Kidney glomerular epithelial cell (primary cell): ENCODE data around the gene ABR.
"Not testable (repeated sequence)": the region's sequence is repeated elsewhere in the genome, so short reads cannot be mapped to it uniquely, and the experiment has no call there.

Experiments used
- DNase-seq: peaks from one replicate; lab custom pipeline; 2025; lab: John Stamatoyannopoulos, UW

ABR gene

DNA sequence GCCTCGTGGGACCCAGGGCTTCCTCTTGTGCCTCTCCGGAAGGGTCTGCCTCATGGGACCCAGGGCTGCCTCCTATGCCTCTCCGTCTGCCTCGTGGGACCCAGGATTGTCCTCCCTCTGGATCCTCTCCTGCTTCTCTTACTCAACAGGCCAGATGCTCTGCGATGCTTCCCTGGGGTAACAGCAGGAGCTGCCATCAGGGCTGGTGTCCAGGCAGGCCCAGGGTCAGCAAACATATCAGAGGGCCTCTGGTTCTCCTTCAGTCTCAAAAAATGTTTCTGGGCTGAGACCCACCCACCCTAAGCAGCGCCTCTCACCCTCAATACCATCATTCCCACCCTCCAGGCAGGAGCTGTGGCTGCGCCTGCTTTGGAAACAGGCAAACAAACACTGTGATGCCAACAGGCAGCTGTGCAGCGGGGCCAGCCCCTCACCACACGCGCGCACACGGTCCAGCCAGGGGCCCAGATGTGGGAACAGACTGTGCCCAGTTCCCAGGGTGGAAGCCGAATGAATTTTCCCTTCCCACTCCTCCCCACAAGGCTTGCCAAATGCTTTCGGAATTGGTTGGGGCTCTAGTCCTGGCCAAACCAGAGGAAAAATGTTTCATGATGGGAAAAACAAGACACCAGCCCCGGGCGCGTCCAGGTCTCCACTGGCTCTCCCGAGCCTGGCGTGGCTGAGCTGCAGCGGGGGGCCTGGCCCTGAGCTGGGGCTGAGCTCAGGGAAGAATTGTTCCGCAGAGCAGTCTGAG lies 171.6 kb downstream of the ABR start:
- DNase-seq: no peak

GRCh38 chr17:1007310-1008007 lies 172.3 kb downstream of the ABR start:
- no peak for DNase-seq

DNA sequence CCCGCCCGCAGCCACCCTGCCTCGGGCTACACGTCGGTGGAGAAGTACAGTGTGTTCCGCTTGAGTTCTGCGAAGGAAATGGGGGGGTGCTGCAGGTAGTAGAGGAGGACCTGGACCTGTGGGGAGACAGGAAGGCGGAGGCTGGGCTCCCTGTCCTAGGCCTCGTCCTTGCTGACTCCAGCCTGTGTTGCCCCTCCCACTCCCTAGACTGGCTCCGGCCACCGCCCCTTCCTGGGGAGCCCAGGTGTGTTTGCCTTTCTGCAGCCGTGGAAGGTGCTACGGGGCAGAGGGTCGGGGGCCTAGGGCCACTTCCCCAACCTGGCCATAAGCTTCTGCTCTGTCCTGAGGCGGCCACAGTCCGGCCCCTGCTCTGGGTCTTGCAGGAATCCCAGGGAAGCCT lies 173.7 kb downstream of the ABR start:
- DNase-seq: no peak

GRCh38 chr17:1005361-1005946 lies 174.3 kb downstream of the ABR start:
- peak; percentile 57 for DNase-seq

DNA sequence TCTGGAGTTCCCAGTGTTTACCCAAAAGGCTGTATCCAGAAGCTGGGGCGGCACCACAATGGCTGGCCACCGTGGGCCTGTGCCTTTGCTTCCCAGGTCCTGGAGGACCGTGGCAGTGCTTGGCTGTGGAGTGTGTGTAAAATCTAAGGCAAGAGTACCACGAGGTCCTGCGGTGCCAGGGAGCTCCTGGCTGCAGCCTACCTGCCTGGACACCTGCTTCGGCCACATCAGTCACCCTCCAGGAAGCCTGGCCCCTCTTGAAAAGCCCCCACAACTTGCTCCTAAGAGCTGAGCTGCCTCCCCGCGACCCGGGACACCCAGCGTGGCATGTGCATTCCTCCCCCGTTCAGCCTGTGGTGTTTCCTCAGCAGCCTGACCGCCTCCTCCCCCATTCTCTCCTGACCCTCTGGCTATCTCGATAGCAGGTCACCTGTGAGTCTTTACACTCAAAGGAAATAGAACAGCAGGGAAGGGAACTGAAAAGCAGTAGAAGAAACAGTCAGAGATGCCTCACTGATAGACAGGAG lies 174.9 kb downstream of the ABR start:
- DNase-seq: no peak

GRCh38 chr17:1003972-1004768 lies 175.6 kb downstream of the ABR start:
- DNase-seq: no peak

DNA sequence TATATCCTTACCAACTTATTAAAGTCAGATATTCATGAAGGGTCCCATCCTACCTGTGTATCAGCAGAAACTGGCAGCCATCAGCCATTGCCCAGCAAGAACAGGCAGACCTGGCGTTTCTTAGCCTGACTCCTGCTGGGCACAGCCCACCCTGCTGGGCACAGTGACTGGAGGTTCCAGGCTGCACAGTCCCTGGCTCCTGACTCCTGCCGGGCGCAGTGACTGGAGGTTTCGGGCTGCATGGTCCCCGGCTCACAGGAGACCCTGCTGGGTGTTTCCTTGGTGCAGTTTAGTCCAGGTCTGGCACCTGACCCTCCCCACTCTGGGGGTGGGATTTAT lies 176.2 kb downstream of the ABR start:
- DNase-seq: no peak

DNA sequence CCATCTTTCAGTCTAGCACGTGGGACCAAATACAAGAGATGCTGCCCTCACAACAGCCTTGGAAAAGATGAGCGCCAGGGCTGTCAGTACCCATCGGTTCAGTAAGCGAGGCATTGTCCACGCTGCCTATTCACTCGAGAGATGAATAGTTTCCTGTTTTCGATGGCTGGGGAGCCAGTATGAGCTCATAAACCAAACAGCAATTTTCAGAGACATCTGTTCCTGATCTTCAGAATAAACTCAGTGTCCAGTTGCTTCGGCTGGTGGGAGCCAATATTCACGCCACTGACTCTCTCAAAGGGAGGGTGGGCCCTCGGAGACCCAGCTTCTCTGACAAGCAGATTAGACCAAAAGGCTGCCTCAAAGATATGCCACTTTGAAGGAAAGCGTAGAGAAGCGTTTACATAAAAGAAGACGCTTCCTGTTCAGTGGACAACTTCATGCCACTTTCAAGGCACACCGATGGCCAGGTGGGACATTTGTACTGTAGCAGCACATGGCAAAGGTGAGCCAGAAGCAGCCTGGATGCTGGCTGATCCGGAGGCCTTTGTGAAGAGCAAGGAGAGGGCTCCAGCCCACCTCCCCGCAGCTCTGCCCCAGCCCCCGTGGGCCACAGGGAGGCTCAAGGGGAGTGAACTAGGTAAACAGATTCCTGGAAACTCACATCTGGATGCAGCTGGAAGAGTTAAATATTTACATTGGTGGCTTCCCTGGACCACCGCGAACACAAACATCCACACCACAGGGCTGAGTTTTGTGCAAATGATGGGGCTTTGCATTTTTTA lies 176.8 kb downstream of the ABR start:
- DNase-seq: peak; percentile 18

DNA sequence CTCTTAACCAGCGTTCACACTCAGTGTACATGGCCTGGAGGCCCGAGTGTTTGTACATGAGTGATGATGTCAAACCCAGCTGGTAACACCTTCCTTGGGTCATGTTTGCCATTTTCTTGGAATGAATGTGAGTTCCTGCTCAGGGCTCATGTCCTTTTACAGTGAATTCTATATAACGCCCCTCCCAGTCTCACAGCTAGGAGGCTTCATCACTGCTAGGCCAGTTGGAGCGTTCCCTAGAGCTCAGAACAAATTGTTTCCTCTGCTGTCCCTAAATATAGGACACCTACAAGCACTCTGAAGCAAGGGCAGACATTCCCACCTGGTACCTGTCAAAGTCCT lies 177.4 kb downstream of the ABR start:
- DNase-seq: no peak

DNA sequence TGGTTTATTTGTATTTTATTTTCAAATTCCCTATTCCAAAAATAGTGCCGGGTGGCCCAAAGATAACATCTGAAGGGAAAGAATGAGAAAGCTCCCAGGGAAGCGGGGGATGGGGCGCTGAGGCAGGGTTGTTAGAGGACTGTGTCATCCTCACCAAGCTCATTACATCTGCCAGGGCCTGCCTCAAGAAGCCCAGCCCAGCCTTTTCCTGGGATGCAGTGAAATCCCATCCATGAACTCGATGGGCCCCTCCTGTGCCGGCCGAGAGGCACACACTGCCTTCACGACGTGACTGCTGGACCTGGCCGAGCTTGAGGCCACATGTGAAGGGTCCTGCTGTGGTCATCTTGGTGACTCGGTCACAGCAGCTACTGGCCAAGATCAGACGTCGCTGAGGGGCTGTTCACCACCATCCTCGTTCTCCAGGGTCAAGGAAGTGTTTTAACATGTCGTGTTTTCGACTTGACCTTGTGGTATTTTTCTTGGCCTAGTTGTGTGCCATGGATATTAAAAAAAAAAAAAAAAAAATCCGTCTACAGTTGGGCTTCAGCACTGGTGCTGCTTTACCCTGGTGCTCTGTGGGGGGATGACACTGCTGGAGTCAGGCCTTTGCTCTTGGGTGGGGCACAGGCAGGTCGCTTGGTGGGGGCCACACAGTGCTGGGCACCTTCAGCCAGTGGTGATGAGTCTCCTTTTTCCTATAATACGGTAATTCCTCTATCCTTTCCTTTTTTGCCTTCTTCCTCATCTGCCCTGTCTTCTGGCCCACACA lies 178.0 kb downstream of the ABR start:
- no peak for DNase-seq

DNA sequence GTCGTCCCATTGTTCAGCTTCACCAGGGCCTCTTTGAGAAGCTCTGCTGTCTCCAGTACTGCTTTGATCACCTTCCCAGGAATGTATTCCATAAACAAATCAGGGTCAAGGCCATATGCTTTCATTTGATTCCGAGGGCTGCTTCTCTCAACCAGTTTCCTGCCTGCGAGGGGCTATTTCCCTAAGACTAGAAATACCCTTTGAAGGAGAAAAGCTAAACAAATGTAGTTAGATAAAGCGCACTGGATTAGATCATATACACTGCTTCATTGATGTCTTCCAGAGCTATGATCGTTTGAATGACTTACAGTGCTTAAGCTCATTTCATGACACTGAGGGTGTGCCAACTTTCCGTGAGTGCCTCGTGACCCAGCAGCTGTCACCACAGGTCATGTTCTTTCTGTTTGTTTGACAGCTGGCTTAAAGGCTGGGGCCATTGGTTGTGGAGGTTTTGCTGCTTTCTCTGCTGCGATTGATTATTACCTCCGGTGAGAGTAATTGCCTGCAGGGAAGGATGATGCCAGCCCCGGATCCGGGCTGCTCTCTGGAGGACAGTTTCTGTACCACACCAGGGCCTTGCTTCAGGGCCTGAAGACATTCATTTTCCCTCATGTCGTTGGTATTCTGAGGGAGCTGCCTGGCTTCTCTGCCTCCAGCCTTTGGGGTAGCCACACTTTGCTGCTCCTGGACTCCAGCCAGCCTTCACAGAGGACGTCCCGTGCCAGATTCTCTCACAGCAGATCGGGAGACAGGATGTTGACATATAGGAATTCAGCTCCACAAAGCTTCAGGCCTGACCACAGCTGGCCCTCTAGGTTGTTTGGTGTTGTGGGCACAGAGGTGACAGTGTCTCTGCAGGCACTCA lies 179.0 kb downstream of the ABR start:
- DNase-seq: peak; percentile 24

GRCh38 chr17:998111-998510 lies 181.7 kb downstream of the ABR start:
- no peak for DNase-seq

- peak; percentile 94 for DNase-seq
These were observed 183.0 kb downstream of the ABR start, which contains the start of gene TIMM22 for GRCh38 chr17:996554-997344. Gene TIMM22, plus strand, starts transcription at chr17:997129. Its CDS starts 14 bp downstream, at chr17:997143.

DNA sequence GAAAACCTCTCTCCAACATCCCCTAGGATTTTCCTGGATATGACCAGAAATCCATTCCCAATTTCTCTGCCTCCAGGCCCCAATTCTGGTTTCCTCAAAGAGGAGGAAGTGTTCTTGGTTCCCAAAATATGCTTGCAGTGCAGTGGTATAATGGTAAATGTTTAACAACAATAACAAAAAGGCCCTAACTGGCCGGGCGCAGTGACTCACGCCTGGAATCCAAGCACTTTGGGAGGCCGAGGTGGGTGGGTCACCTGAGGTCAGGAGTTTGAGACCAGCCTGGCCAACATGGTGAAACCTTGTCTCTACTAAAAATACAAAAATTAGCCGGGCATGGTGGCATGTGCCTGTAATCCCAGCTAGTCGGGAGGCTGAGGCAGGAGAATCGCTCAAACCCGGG lies 184.5 kb downstream of the ABR start:
- not testable (repeated sequence) for DNase-seq

- no peak for DNase-seq
These were observed 186.8 kb downstream of the ABR start for GRCh38 chr17:992933-993332.

- no peak for DNase-seq
These were observed 191.2 kb downstream of the ABR start for GRCh38 chr17:988561-988960.

DNA sequence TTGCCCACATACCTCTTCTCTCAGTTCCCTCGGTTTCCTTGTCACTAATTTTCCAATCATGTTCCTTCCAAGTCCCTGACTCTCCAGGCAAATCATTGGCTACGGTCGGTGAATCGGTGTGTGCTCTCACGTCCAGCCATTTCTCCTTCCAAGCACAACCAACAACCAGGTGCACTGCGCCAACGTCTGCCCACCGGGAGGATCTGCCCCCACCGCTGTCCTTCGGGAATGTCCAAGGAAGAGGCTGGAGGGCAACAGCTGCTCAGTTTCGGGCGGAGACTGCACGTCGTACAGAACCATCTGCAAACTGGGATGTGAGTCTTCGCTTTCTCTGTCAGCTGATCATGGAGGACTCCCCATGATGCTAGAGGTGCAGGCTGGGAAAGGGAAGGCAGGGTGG lies 191.8 kb downstream of the ABR start:
- DNase-seq: no peak

DNA sequence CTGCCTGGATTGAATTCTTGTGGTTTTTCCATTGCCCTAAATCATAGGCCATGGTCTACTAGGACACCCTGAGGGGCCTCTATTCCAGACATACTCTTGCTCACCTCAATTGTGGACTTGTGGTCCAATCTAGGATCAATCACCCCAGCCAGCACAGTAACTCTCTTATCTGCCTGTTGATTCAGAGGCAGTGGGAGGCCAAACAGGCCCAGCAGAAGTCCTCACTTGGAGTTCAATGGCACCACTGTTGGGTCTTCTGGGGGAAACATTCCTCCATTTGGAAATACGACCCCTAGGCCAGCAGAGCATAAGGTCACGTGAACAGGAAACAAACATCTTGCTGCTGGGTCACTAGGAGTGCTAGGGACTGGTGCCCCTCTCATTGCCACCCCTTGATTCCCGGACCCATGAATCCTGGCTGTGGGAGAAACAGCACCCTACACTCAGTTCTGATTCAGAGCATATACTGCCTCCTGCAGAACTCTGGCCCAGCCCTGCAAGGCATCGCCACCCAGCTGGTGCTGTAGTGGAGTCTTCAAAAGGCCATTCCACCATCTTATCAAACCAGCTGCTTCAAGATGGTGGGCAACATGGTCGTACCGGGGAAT lies 193.4 kb downstream of the ABR start:
- no peak for DNase-seq

GRCh38 chr17:983921-984320 lies 195.9 kb downstream of the ABR start:
- no peak for DNase-seq
